DMS153 treated with DMSO at 0.1 percent for 48 hours (cell line): ENCODE data around the gene SCAPER.

ENCODE experiments used
- DNase-seq: peaks from one replicate; lab custom pipeline; 2025; ENCODE audit not compliant: unreplicated experiment; lab: John Stamatoyannopoulos, UW

The SCAPER gene

GRCh38 chr15:76682259-76682658 lies 222.9 kb downstream of the SCAPER start:
- no peak for DNase-seq

GRCh38 chr15:76678766-76679165 lies 226.4 kb downstream of the SCAPER start:
- no peak for DNase-seq

- DNase-seq: no peak
Measured at GRCh38 chr15:76674883-76675282, 230.3 kb downstream of the SCAPER start.

GRCh38 chr15:76669521-76670207 lies 235.5 kb downstream of the SCAPER start:
- DNase-seq: no peak

- DNase-seq: no peak
Measured at GRCh38 chr15:76668900-76669299, 236.2 kb downstream of the SCAPER start.

GRCh38 chr15:76667943-76668715 lies 237.0 kb downstream of the SCAPER start:
- DNase-seq: no peak

- no peak for DNase-seq
Measured at GRCh38 chr15:76664895-76665294, 240.2 kb downstream of the SCAPER start.

- no peak for DNase-seq
Measured at GRCh38 chr15:76664411-76664810, 240.7 kb downstream of the SCAPER start.

- no peak for DNase-seq
Measured at GRCh38 chr15:76663529-76663928, 241.6 kb downstream of the SCAPER start.

GRCh38 chr15:76648732-76649444 lies 256.3 kb downstream of the SCAPER start:
- no peak for DNase-seq

- no peak for DNase-seq
Measured at GRCh38 chr15:76647612-76648011, 257.5 kb downstream of the SCAPER start.

GRCh38 chr15:76644646-76645045 lies 260.5 kb downstream of the SCAPER start:
- no peak for DNase-seq

GRCh38 chr15:76642671-76643070 lies 262.5 kb downstream of the SCAPER start:
- no peak for DNase-seq

- no peak for DNase-seq
Measured at GRCh38 chr15:76637166-76637565, 268.0 kb downstream of the SCAPER start.

GRCh38 chr15:76636059-76636458 lies 269.1 kb downstream of the SCAPER start:
- DNase-seq: no peak

- no peak for DNase-seq
Measured at GRCh38 chr15:76626611-76627010, 278.5 kb downstream of the SCAPER start.

GRCh38 chr15:76625267-76625666 lies 279.9 kb downstream of the SCAPER start:
- no peak for DNase-seq

- DNase-seq: no peak
Measured at GRCh38 chr15:76614725-76615124, 290.4 kb downstream of the SCAPER start.

- no peak for DNase-seq
Measured at GRCh38 chr15:76588811-76589747, 316.1 kb downstream of the SCAPER start.

GRCh38 chr15:76585576-76585897 lies 319.6 kb downstream of the SCAPER start:
- no peak for DNase-seq
